B cell (primary cell): Measurements from ENCODE around the gene BTBD17. TPM values are rescaled to one million over a fixed set of nuclear protein-coding genes. Genes with fewer than 3 reads are reported as not detected.
A peak's percentile ranks its signal among the peaks of the same experiment; 100 is the strongest.

Experiments
- ATAC-seq: fragments of 200-7000 bp; cut with Tn5 transposase; one replicate; pipeline ENCODE4 v1.10.0; 2021; ENCODE audit warnings: low read depth, mild to moderate bottlenecking, moderate number of reproducible peaks, moderate library complexity
- CTCF ChIA-PET: fragments of 350-600 bp; sonication (Branson Sonifier 250); formaldehyde crosslinking; loops from one replicate; lab custom pipeline; 2021; ENCODE audit warnings: antibody characterized with exemption, inconsistent platforms; lab: Charles Lee
- POLR2A ChIA-PET: fragments of 350-600 bp; sonication (Branson Sonifier 250); formaldehyde crosslinking; loops from one replicate; lab custom pipeline; 2021; ENCODE audit warnings: antibody characterized with exemption; lab: Charles Lee
- DNase-seq: peaks from one replicate; pipeline ENCODE4 v3.0.0; 2013
- H2AFZ ChIP-seq: 2 replicates; pipeline ENCODE4 v1.6.1; 2012; ENCODE audit warnings: mild to moderate bottlenecking, low read depth, low read length; ENCODE audit not compliant: insufficient read depth, poor library complexity, severe bottlenecking
- H3K27ac ChIP-seq, 2 donors: 1 replicate in 1 of 2; 2 replicates in 1 of 2; pipeline ENCODE4 v1.5.1; 2012 to 2013; ENCODE audit warnings: low read length in 2 of 2, mild to moderate bottlenecking in 2 of 2, moderate library complexity in 1 of 2
- H3K27me3 ChIP-seq, 4 experiments: fragments of 200-600 bp in 1 of 4; sonication (generic) in 1 of 4; replicated peaks in 1 of 4; 1 replicate in 2 of 4; 2 replicates in 2 of 4; pipeline versions ENCODE4 v1.6.1 to v1.7.0; 2013 to 2016; ENCODE audit warnings: low read length in 3 of 4, mild to moderate bottlenecking in 2 of 4, mixed read lengths in 1 of 4, moderate library complexity in 1 of 4; ENCODE audit not compliant: insufficient read depth in 4 of 4, control insufficient read depth in 3 of 4; ENCODE audit errors: control extremely low read depth in 1 of 4
- H3K36me3 ChIP-seq, 2 experiments: replicated peaks in 1 of 2; 1 replicate in 1 of 2; 2 replicates in 1 of 2; pipeline versions ENCODE4 v1.6.1 to v1.7.1; 2013; ENCODE audit warnings: low read length in 1 of 2; ENCODE audit not compliant: insufficient read depth in 2 of 2, control insufficient read depth in 1 of 2; ENCODE audit errors: control extremely low read depth in 1 of 2, extremely low read depth in 1 of 2
- H3K4me1 ChIP-seq, 2 donors: fragments of 200-600 bp in 1 of 2; sonication (generic) in 1 of 2; 1 replicate in 1 of 2; 2 replicates in 1 of 2; pipeline versions ENCODE4 v1.5.1 to v1.6.1; 2013 to 2017; ENCODE audit warnings: low read length in 2 of 2; ENCODE audit not compliant: control insufficient read depth in 2 of 2, insufficient read depth in 2 of 2
- H3K4me2 ChIP-seq: replicated peaks from 2 replicates; pipeline ENCODE3; 2012; ENCODE audit warnings: mild to moderate bottlenecking, low read depth, low read length; ENCODE audit not compliant: poor library complexity, severe bottlenecking
- H3K4me3 ChIP-seq, 5 experiments: fragments of 200-600 bp in 1 of 5; sonication (generic) in 1 of 5; 1 replicate in 3 of 5; 2 replicates in 2 of 5; pipeline versions ENCODE4 v1.5.1 to v1.7.0; 2011 to 2016; ENCODE audit warnings: low read length in 4 of 5, mild to moderate bottlenecking in 4 of 5, low read depth in 2 of 5, control low read depth in 1 of 5, moderate library complexity in 1 of 5; ENCODE audit not compliant: insufficient read depth in 1 of 5; ENCODE audit errors: control extremely low read depth in 1 of 5, extremely low read depth in 1 of 5
- H3K79me2 ChIP-seq: fragments of 200-600 bp; sonication (generic); one replicate; pipeline ENCODE4 v1.6.0; 2016; ENCODE audit warnings: low read length; ENCODE audit not compliant: control insufficient read depth, insufficient read depth
- H3K9ac ChIP-seq: fragments of 200-600 bp; sonication (generic); 2 replicates; pipeline ENCODE4 v1.6.1; 2017; ENCODE audit warnings: mild to moderate bottlenecking, low read length, moderate library complexity
- H3K9me3 ChIP-seq, 3 donors: one replicate each; pipeline versions ENCODE4 v1.6.1 to v1.7.1; 2013; ENCODE audit warnings: low read length in 2 of 3; ENCODE audit not compliant: control insufficient read depth in 2 of 3, insufficient read depth in 1 of 3; ENCODE audit errors: control extremely low read depth in 1 of 3
- H4K20me1 ChIP-seq: 2 replicates; pipeline ENCODE4 v1.6.0; 2012; ENCODE audit warnings: mild to moderate bottlenecking, low read length; ENCODE audit not compliant: insufficient read depth, control insufficient read depth, poor library complexity, severe bottlenecking
- H3K27ac Mint-ChIP-seq: one replicate; pipeline ENCODE4 v1.8.0; 2021; ENCODE audit warnings: mixed read lengths
- H3K27me3 Mint-ChIP-seq: one replicate; pipeline ENCODE4 v1.8.0; 2021; ENCODE audit warnings: mixed read lengths
- H3K4me1 Mint-ChIP-seq: one replicate; pipeline ENCODE4 v1.8.0; 2021; ENCODE audit warnings: mixed read lengths
- H3K4me3 Mint-ChIP-seq: one replicate; pipeline ENCODE4 v1.8.0; 2021; ENCODE audit warnings: mixed read lengths
- H3K9me3 Mint-ChIP-seq: one replicate; pipeline ENCODE4 v1.8.0; 2022; ENCODE audit warnings: mixed read lengths; ENCODE audit not compliant: insufficient read depth
- CTCF ChIP-seq: fragments of 200-600 bp; IDR thresholded peaks from one replicate; pipeline ENCODE4 v1.8.0; 2022; ENCODE audit warnings: antibody characterized with exemption, mild to moderate bottlenecking
- EZH2 ChIP-seq: IDR thresholded peaks from 2 replicates; pipeline ENCODE4 v1.6.1; 2012; ENCODE audit warnings: borderline replicate concordance, low read depth, mild to moderate bottlenecking, moderate library complexity, low read length; ENCODE audit not compliant: insufficient read depth, poor library complexity, severe bottlenecking
- WGBS: methylation state at CpG from one replicate; pipeline ENCODE4 v1.1.5; 2013; ENCODE audit warnings: missing lambda C conversion rate; ENCODE audit not compliant: insufficient coverage; 5-methylcytosine and 5-hydroxymethylcytosine counted together
- intact Hi-C: fragments of 100-400 bp; cut with micrococcal nuclease; formaldehyde crosslinking; loops from one replicate; pipeline ENCODE4 v1.10.0; 2022
- polyA plus RNA-seq: library from polyadenylated mRNA; depleted of rRNA; stranded (reverse); fragments of >200 nt; gene quantifications from 2 replicates; pipeline ENCODE4 v1.2.3, GENCODE V29; 2012
- total RNA-seq, 2 donors: library from RNA; stranded (reverse); fragments of 120-200 nt in 1 of 2; gene quantifications; 1 replicate in 1 of 2; 2 replicates in 1 of 2; pipeline versions ENCODE4 v1.2.3 to v1.2.4, GENCODE V29; 2013 to 2022

Gene BTBD17
- total and polyA plus RNA-seq, 2 donors (not counting 1 experiment from before 2014, with no cell fraction given) = not detected

- intact Hi-C loops = no loop called here
- no peak overlapping the region for H2AFZ ChIP-seq
- no peaks in the 10 kb centered on the region for H3K79me2 ChIP-seq
- Mint-ChIP-seq H3K9me3 (no peaks in the 10 kb centered on the region), H3K4me3 (no peak overlapping the region), H3K27ac (no peak overlapping the region), H3K27me3 (peaks cover 15% of the 10 kb centered on the region), H3K4me1 (no peaks in the 10 kb centered on the region)
- H3K36me3 ChIP-seq = no peaks in the 10 kb centered on the region
- DNase-seq (no peak), ATAC-seq (no peak)
- H4K20me1 ChIP-seq = no peaks in the 10 kb centered on the region
- H3K4me1 ChIP-seq = no peaks in the 10 kb centered on the region
- H3K4me3 ChIP-seq = no peak overlapping the region
- H3K27me3 ChIP-seq = peaks cover 0 to 9% (median 3%) of the 10 kb centered on the region in 4 experiments
- peaks cover 0 to 10% (median 0%) of the 10 kb centered on the region in 3 donors for H3K9me3 ChIP-seq
- H3K9ac ChIP-seq = no peak overlapping the region
- no peak overlapping the region for H3K27ac ChIP-seq
- no peak for TF ChIP-seq EZH2
- ChIA-PET CTCF (interaction anchor here (0.9 to 1.8 kb wide), 3 partner anchors 12 to 67 kb away, joined by 3 to 8 read pairs (median 4); no protein-coding TSS in a partner anchor), POLR2A (interaction anchor here (0.8 kb wide), 1 partner anchor 132 kb away, joined by 8 read pairs; no protein-coding TSS in a partner anchor)
- H3K4me2 ChIP-seq = no peak overlapping the region
- 81% methylated on average over 10 of the region's 11 CpGs for WGBS
Measured at GRCh38 chr17:74390680-74391653, 29.3 kb upstream of the BTBD17 start.

GRCh38 chr17:74389937-74390679, 28.4 kb upstream of the BTBD17 start:
- no peak for DNase-seq
- Histone ChIP-seq H3K4me3 (no peak overlapping the region), H4K20me1 (no peaks in the 10 kb centered on the region), H3K36me3 (no peaks in the 10 kb centered on the region), H3K9ac (no peak overlapping the region), H3K4me2 (no peak overlapping the region), H3K27ac (no peak overlapping the region), H3K4me1 (no peaks in the 10 kb centered on the region), H3K9me3 (peaks cover 0 to 10% (median 0%) of the 10 kb centered on the region in 3 donors), H2AFZ (no peak overlapping the region), H3K27me3 (peaks cover 0 to 9% (median 2%) of the 10 kb centered on the region in 4 experiments), H3K79me2 (no peaks in the 10 kb centered on the region)
- Mint-ChIP-seq H3K4me1 (no peaks in the 10 kb centered on the region), H3K9me3 (no peaks in the 10 kb centered on the region), H3K27ac (no peak overlapping the region), H3K27me3 (peaks cover 9% of the 10 kb centered on the region), H3K4me3 (no peak overlapping the region)
- intact Hi-C loops = no loop called here
- ChIA-PET CTCF (interaction anchor here (1.8 kb wide), 1 partner anchor 11 kb away, joined by 8 read pairs; no protein-coding TSS in a partner anchor), POLR2A (interaction anchor here (0.8 kb wide), 1 partner anchor 133 kb away, joined by 8 read pairs; no protein-coding TSS in a partner anchor)
- TF ChIP-seq CTCF = peak; percentile 31
- no peak for TF ChIP-seq EZH2
- 90% methylated on average over 1 of the region's 2 CpGs for WGBS
- no peak for ATAC-seq
